GM12878 (cell line): ENCODE results near the gene SERINC1.

Source experiments
- CBX3 ChIP-seq: fragments of 200-600 bp; sonication (generic); IDR thresholded peaks from 2 replicates; pipeline ENCODE4 v1.6.1; 2016; ENCODE audit warnings: low read depth, borderline replicate concordance
- GABPA ChIP-seq: IDR thresholded peaks from 2 replicates; pipeline ENCODE4 v1.6.1; 2014; ENCODE audit warnings: antibody characterized with exemption, low read depth, mild to moderate bottlenecking, inconsistent platforms
- POLR2AphosphoS5 ChIP-seq: IDR thresholded peaks from 2 replicates; pipeline ENCODE4 v1.6.1; 2011; ENCODE audit warnings: mild to moderate bottlenecking, low read length, inconsistent platforms
- ZBED1 ChIP-seq: IDR thresholded peaks from 2 replicates; pipeline ENCODE4 v1.6.1; 2016; ENCODE audit warnings: borderline replicate concordance

DNA sequence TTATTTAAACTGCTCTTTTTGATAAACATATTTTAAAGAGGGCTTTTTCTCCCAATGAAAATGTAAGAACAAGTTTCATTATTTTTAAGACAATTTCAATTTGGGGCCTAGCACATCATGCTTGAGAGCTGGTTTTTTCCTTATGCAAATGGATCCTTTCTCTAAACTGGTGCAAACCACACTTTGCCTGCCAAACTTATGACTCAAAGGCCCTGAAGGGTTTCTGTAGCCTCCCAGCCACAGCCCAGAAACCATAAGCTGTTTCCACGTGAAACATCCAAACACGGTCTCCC is 72.6 kb downstream of the SERINC1 start:
- TF ChIP-seq CBX3 = no peak
- TF ChIP-seq GABPA = no peak
- TF ChIP-seq ZBED1 = no peak
- no peak for TF ChIP-seq POLR2AphosphoS5
